Testis (tissue), 2 donors: ENCODE data around the gene GAB2.

Experiments used
- POLR2A ChIP-seq: fragments of 450-650 bp; IDR thresholded peaks from one replicate; pipeline ENCODE4 v1.6.1; 2017; ENCODE audit warnings: antibody characterized with exemption, mild to moderate bottlenecking, moderate library complexity
- TF ChIP-seq, protein P1 (sequence below), 3 experiments: fragments of 450-650 bp in 2 of 3; fragments of 200-600 bp in 1 of 3; sonication (generic) in 1 of 3; IDR thresholded peaks; one replicate each; pipeline ENCODE4 v1.5.1; 2016 to 2019; ENCODE audit warnings: antibody characterized with exemption in 3 of 3, mild to moderate bottlenecking in 2 of 3, moderate library complexity in 1 of 3

DNA sequence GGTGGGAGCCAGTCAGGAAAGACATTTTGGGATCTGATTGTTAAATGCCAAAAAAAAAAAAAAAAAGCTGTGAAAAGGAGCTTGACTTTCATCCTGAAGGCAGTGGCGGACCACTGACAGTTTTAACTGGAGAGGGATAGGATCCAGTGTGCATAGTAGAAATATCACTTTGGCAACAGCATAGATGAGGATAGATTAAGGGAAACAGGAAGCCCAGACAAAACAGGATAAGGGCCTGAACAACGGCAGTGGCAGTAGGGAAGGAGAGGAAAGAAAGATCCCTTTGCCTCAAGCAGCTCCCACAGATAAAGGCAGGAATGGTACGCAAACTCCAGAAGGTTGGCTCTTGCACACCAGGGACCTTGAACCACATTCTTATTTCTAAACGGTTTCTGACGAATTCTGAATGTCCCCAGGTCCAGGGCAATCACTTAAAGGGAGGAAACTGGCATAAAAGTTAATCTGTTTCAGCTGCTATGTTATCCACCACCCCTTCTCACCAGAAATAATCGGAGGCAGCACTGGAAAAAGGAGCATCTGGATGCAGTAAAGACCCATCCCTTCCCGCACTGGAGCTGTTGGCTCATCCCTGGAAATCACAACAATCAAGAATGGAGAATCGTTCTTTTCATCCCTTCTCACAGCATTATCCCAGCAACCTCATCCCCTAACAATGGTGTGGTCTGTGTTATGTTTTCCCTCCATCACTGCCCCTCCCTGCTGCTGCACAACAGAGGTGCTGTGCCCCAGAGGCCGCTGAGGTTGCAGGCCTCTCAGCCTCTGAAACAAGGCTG, 99.1 kb downstream of the GAB2 start:
- TF ChIP-seq, protein P1, sequence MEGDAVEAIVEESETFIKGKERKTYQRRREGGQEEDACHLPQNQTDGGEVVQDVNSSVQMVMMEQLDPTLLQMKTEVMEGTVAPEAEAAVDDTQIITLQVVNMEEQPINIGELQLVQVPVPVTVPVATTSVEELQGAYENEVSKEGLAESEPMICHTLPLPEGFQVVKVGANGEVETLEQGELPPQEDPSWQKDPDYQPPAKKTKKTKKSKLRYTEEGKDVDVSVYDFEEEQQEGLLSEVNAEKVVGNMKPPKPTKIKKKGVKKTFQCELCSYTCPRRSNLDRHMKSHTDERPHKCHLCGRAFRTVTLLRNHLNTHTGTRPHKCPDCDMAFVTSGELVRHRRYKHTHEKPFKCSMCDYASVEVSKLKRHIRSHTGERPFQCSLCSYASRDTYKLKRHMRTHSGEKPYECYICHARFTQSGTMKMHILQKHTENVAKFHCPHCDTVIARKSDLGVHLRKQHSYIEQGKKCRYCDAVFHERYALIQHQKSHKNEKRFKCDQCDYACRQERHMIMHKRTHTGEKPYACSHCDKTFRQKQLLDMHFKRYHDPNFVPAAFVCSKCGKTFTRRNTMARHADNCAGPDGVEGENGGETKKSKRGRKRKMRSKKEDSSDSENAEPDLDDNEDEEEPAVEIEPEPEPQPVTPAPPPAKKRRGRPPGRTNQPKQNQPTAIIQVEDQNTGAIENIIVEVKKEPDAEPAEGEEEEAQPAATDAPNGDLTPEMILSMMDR (IDR thresholded peaks at IDR 0.05): no peak
- no peak for TF ChIP-seq POLR2A
